ENCODE results near the gene POR.

- TF ChIP-seq CTCF (conservative IDR thresholded peaks at IDR 0.05 in 1 of 2, IDR thresholded peaks at IDR 0.05 in 1 of 2; ENCODE audit: extremely low read depth in 1 of 2, insufficient read depth in 1 of 2, low read depth in 1 of 2, low read length in 2 of 2) (no peak), EZH2 (IDR thresholded peaks at IDR 0.05; ENCODE audit: borderline replicate concordance, low read length) (no peak)
These were observed 26.3 kb upstream of the POR start for GRCh38 chr7:75888464-75889222.
